LNCaP clone FGC (cell line): ENCODE data around the gene SIPA1L3.

Experiments used
- DNase-seq: peaks from one replicate; pipeline ENCODE4 v3.0.0-alpha.2; 2011; ENCODE audit warnings: low read depth
- H3K4me3 ChIP-seq: 2 replicates; pipeline ENCODE4 v1.5.1; 2011; ENCODE audit warnings: mild to moderate bottlenecking, low read depth, low read length, control low read depth
- CTCF ChIP-seq: IDR thresholded peaks from 2 replicates; pipeline ENCODE4 v1.5.1; 2012; ENCODE audit warnings: mild to moderate bottlenecking; ENCODE audit not compliant: control insufficient read depth, insufficient read depth; ENCODE audit errors: extremely low read depth

The SIPA1L3 gene

DNA sequence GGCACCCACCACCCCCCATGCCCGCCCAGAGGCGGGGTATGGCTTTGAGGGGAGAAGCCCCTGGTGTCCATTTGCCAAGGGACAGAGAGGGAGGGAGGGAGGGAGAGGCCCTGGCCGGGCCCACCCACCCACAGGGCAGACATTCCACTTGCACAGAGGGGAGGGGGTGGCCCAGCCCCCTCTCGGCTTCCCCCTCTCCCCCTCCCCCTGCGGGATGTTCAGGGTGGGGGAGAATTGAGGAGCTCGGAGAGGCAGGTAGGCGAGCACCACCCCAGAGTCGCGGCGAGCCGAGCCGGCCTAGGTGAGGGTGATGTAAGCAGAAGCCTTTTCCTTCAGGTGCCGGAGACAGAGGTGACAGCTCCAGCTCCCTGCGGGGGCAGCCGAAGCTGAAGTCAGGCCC lies 304.8 kb downstream of the SIPA1L3 start:
- no peak overlapping the region for H3K4me3 ChIP-seq
- DNase-seq: no peak
- TF ChIP-seq CTCF: no peak

DNA sequence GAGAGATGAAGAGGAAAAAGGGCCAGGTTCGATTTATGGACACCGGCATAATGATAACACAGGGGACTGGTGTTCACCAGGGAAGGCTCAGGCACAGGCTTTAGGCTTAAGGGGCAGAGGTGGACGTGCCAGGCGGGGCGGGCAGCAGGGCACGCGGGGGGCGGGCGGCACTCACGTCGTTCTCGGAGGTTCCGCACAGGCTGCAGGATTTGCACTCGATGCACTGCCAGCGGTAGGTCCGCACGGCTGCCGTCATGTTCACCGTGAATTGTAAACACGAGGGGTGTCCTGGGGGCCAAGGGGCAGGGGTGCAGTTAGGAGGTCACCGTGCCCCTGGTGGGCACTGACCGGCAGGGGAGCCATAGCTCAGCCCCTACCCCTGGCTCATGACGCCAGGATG lies 306.5 kb downstream of the SIPA1L3 start:
- no peak for TF ChIP-seq CTCF

GRCh38 chr19:38213911-38214625 lies 307.1 kb downstream of the SIPA1L3 start:
- TF ChIP-seq CTCF: no peak
- DNase-seq: no peak
- no peak overlapping the region for H3K4me3 ChIP-seq

More for the DNA sequence above, 306.5 kb downstream of the SIPA1L3 start:
- H3K4me3 ChIP-seq: no peak overlapping the region
- DNase-seq: no peak

DNA sequence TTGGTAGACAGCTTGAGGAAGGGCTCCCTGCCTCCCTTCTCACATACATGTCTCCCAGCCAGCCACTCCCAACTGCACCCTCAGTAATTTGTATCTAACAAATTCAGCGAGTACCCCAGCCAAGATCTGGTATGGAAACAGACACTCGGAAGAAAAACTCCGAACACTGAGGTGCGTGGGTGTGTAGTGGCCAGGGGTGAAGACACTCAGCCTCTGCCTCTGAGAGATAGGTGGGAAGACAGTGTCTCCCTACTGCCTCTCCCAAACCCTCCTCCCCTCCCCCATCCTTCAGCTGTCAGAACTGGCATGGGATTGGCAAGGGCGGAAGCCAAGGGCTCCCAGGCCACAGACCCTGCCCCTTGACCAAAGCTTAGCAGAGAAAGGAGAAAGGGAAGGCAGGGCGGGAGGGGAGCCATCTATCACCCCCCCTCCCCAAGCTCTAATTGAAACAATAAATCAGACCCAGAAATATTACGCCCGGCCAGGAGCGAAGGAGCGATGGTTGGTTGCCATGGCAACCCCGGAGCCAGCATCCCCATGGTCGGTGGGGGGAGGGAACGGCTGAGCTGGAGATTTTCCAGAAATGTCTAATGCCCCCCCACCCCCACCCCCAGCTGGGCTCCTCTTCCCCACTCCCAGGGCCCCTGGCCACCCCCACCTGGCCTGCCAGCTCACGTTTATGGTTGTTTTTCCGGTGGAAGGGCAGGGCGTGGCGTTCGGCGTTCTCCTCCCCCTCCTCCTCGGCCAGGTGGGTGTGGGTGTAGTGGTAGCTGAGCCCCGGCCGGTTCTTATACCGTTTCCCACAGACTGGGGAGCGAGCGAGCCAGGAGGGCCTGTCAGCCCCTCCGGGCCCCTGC lies 310.0 kb downstream of the SIPA1L3 start:
- no peak for TF ChIP-seq CTCF
- no peak for DNase-seq
- H3K4me3 ChIP-seq: no peak overlapping the region

GRCh38 chr19:38218204-38218603 lies 311.2 kb downstream of the SIPA1L3 start:
- no peak for DNase-seq
- H3K4me3 ChIP-seq: no peak overlapping the region
- TF ChIP-seq CTCF: no peak

- TF ChIP-seq CTCF: no peak
- no peak overlapping the region for H3K4me3 ChIP-seq
- DNase-seq: no peak
Measured at GRCh38 chr19:38219221-38219620, 312.2 kb downstream of the SIPA1L3 start.
